ENCODE measurements around the gene RABL6. TPM values are rescaled to one million over a fixed set of nuclear protein-coding genes. Genes with fewer than 3 reads are reported as not detected.

RABL6 gene
- polyA plus RNA-seq, 4 donors: 75.5 to 114 (median 82.3) TPM

DNA sequence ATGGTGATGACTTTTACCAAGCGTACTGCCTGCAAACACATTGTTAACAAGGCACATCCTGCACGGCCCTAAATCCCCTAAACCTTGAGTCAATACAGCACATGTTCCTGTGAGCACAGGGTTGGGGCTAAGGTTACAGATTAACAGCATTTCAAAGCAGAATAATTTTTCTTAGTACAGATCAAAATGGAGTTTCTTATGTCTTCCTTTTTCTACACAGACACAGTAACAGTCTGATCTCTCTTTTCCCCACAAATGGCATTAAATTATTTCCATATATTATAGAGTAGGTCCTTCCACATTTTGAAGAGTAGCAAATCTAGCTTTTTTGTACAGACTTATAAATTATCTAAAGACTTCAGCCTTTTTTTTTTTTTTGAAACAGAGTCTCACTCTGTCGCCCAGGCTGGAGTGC lies 18.2 kb upstream of the RABL6 start:
- Histone ChIP-seq H3K27ac (ENCODE audit: low read depth in 1 of 3, low read length in 2 of 3) (peak overlapping the region in 2 of 3 donors; percentile 52 to 91), H3K27me3 (ENCODE audit: control insufficient read depth in 3 of 3, insufficient read depth in 3 of 3, low read length in 3 of 3) (no peaks in the 10 kb centered on the region), H3K4me3 (ENCODE audit: low read depth in 1 of 3, low read length in 3 of 3) (no peak overlapping the region), H3K36me3 (ENCODE audit: control insufficient read depth in 3 of 3, insufficient read depth in 2 of 3, low read depth in 1 of 3, low read length in 3 of 3) (peaks cover 0 to 28% (median 0%) of the 10 kb centered on the region in 3 donors), H3K9me3 (ENCODE audit: control insufficient read depth in 2 of 2, insufficient read depth in 1 of 2, low read depth in 1 of 2, low read length in 1 of 2) (no peaks in the 10 kb centered on the region), H3K4me1 (ENCODE audit: control insufficient read depth in 3 of 3, insufficient read depth in 2 of 3, low read depth in 1 of 3, low read length in 2 of 3) (peaks cover 0 to 66% (median 1%) of the 10 kb centered on the region in 3 donors)
- WGBS, 3 donors: 34 to 67% (median 38%) methylated on average over 3 of the region's 3 CpGs
- DNase-seq: peak in 1 of 2 donors; percentile 79
- FAIRE-seq: no peak

DNA sequence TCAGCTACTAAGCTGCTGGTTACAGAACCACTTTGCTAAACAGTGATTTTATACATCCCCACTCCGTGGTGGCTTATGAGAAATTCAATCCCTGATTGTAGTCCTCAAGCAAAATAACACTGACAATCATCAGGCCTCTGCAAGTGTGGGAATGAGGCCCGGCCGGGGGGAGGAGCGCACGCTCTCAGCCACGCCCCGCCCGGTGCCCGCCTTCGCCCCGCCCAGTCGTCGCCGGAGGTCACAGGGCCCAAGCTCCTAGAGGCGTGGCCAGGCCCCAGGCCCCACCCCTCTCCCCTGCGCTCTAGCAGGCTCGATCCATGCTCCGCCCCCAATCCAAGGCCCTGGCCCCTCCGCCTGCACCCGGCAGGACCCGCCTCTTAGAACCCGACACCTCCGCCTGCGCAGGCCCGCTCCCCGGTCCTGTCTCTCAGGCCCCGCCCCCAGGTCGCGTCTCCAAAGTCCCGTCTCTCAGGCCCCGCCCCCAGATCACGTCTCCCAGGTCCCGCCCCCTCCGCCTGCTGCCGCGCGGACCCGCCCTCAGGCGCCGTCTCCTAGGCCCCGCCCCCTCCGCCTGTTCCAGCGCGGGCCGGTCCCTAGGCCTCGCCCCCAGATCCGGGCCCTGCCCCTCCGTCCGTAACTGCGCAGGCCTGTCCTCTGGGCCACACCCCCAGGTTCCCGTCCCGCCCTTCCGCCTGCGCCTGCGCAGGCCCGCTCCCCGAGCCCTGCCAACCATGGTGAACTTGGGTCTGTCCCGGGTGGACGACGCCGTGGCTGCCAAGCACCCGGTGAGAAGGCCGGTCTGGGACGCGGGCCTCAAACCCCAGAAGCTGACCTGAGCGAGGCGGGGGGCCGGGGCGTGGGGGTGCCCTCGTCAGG lies 16.9 kb upstream of the RABL6 start, which contains the start of gene TMEM141:
TMEM141 (plus strand) TSS at position 705 of the 876 bp plus-strand sequence; CDS start at position 732, 27 bp downstream.
- Histone ChIP-seq H3K36me3 (ENCODE audit: control insufficient read depth in 3 of 3, insufficient read depth in 2 of 3, low read depth in 1 of 3, low read length in 3 of 3) (peaks cover 0 to 38% (median 0%) of the 10 kb centered on the region in 3 donors), H3K27ac (ENCODE audit: low read depth in 1 of 3, low read length in 2 of 3) (peak within 1 kb of the TSS; percentile 95 to 100 (median 97)), H3K4me3 (ENCODE audit: low read depth in 1 of 3, low read length in 3 of 3) (peak within 1 kb of the TSS; percentile 60 to 92 (median 65)), H3K9me3 (ENCODE audit: control insufficient read depth in 2 of 2, insufficient read depth in 1 of 2, low read depth in 1 of 2, low read length in 1 of 2) (no peaks in the 10 kb centered on the region), H3K4me1 (ENCODE audit: control insufficient read depth in 3 of 3, insufficient read depth in 2 of 3, low read depth in 1 of 3, low read length in 2 of 3) (peaks cover 0 to 73% (median 1%) of the 10 kb centered on the region in 3 donors), H3K27me3 (ENCODE audit: control insufficient read depth in 3 of 3, insufficient read depth in 3 of 3, low read length in 3 of 3) (no peaks in the 10 kb centered on the region)
- 0 to 1% (median 1%) methylated on average over 49 to 70 of the region's 70 CpGs for WGBS, 3 donors
- DNase-seq (peak; percentile 99 to 100), FAIRE-seq (no peak)

DNA sequence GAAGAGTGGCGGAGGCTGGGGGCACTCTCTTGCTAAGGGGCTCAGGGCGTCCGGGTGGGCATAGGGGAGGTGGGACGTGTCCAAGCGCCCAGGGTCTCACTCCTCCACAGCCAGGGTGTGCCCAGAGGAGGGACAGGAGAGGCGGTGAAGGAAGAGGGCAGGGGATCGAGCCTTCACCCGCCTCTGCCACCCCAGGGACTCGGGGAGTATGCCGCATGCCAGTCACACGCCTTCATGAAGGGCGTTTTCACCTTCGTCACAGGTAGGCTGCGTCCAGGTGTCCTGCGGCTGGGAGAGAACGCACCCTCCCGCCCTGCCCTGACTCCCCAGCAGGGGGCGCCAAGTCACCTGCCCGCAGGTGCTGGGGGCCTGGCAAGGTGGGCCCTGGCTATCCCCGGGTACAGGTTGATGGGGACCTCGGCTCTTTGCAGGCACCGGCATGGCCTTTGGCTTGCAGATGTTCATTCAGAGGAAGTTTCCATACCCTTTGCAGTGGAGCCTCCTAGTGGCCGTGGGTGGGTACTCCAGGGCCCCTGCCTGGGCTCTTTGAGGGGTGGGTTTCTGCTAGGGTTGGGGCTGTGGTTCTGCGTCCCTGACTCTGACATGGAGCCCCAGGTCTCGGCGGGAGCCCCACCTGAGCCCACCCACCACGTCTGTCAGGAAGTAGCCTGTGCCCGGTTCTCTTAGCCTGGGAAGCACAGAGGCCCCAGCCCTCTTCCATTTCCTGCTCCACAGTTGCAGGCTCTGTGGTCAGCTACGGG lies 16.1 kb upstream of the RABL6 start:
- peak overlapping the region; percentile 95 to 100 (median 97) for H3K27ac ChIP-seq (ENCODE audit: low read depth in 1 of 3, low read length in 2 of 3)
- H3K4me3 ChIP-seq (ENCODE audit: low read depth in 1 of 3, low read length in 3 of 3): peak overlapping the region; percentile 60 to 92 (median 65)
- WGBS, 3 donors: 2 to 3% (median 2%) methylated on average over 27 to 29 of the region's 29 CpGs
- peaks cover 0 to 74% (median 0%) of the 10 kb centered on the region in 3 donors for H3K4me1 ChIP-seq (ENCODE audit: control insufficient read depth in 3 of 3, insufficient read depth in 2 of 3, low read depth in 1 of 3, low read length in 2 of 3)
- no peak for FAIRE-seq
- no peaks in the 10 kb centered on the region for H3K9me3 ChIP-seq (ENCODE audit: control insufficient read depth in 2 of 2, insufficient read depth in 1 of 2, low read depth in 1 of 2, low read length in 1 of 2)
- peak; percentile 91 to 93 for DNase-seq
- H3K27me3 ChIP-seq (ENCODE audit: control insufficient read depth in 3 of 3, insufficient read depth in 3 of 3, low read length in 3 of 3): no peaks in the 10 kb centered on the region
- peaks cover 0 to 38% (median 0%) of the 10 kb centered on the region in 3 donors for H3K36me3 ChIP-seq (ENCODE audit: control insufficient read depth in 3 of 3, insufficient read depth in 2 of 3, low read depth in 1 of 3, low read length in 3 of 3)

DNA sequence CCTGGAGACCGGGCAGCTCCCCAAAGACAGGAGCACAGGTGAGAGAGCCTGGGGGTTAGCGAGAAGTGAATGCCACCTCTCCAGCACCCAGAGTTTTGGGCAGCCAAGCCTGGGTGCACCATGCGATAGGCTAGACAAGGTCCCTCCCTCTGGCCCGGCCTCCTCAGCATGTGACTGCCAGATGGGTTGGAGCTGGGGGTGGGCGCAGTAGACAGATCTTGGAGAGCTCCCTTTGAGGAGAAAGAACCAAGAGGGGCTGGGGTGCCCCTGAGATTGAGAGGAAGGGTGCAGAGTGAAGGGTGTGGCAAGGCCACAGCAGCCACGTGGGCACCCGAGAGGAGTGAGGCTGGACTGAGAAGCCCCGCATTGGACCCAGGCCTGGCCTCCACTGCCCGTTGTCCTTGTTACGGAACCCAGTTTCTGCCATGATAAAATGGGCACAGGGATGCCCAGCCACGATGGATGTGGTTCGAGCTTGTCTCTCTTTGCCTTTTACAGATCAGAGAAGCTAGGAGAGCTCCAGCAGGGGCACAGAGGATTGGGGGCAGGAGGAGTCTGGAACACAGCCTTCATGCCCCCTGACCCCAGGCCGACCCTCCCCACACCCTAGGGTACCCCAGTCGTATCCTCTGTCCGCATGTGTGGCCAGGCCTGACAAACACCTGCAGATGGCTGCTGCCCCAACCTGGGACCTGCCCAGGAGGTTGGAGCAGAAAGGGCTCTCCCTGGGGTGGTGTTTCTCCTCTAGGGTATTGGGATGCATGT lies 15.2 kb upstream of the RABL6 start:
- Histone ChIP-seq H3K27me3 (ENCODE audit: control insufficient read depth in 3 of 3, insufficient read depth in 3 of 3, low read length in 3 of 3) (no peaks in the 10 kb centered on the region), H3K27ac (ENCODE audit: low read depth in 1 of 3, low read length in 2 of 3) (peak overlapping the region; percentile 34 to 100 (median 95)), H3K4me3 (ENCODE audit: low read depth in 1 of 3, low read length in 3 of 3) (peak overlapping the region in 2 of 3 donors; percentile 65 to 92), H3K36me3 (ENCODE audit: control insufficient read depth in 3 of 3, insufficient read depth in 2 of 3, low read depth in 1 of 3, low read length in 3 of 3) (peaks cover 0 to 38% (median 0%) of the 10 kb centered on the region in 3 donors), H3K9me3 (ENCODE audit: control insufficient read depth in 2 of 2, insufficient read depth in 1 of 2, low read depth in 1 of 2, low read length in 1 of 2) (no peaks in the 10 kb centered on the region), H3K4me1 (ENCODE audit: control insufficient read depth in 3 of 3, insufficient read depth in 2 of 3, low read depth in 1 of 3, low read length in 2 of 3) (peaks cover 0 to 79% (median 0%) of the 10 kb centered on the region in 3 donors)
- no peak for FAIRE-seq
- DNase-seq: peak in 1 of 2 donors; percentile 82
- WGBS, 3 donors: 47 to 66% (median 53%) methylated on average over 15 of the region's 15 CpGs

DNA sequence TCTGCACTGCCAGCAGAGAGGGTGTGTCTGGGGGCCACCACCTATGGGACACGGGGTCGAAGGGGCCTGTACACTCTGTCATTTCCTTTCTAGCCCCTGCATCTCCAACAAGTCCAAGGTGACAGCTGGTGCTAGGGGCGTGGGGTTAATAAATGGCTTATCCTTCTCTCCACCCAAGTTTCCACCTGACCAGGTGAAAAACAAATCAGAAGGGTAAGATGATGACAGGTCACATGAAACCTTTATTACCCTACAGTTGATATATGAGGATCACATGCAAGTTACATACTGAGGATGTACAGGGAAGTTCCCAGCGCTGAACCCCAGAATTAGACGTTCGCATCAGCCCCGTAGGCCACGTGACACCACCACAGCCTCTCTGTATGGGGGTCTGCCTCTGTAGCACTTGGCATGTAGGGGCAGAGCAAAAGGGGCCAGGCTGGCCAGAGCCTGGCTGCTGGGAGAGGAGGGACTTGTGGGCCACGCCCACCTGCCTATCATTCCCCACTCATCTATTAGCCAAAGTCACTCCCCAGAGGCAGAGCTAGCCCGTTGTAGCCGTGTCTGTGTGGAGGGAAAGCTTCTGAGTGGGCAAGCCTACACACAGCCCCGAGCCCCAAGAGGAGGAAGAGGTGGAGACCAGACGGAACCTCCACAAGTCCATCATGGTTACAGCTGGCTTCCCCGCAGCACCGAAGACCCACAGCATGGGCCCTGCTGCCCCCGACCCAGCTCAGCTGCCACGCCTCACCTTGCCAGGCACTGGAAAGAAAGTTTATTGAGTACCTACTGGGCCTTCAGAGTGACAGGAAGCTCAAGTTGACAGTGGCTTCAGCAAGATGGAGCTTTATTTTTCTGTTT lies 14.4 kb upstream of the RABL6 start:
- Histone ChIP-seq H3K4me3 (ENCODE audit: low read depth in 1 of 3, low read length in 3 of 3) (peak overlapping the region in 1 of 3 donors; percentile 92), H3K4me1 (ENCODE audit: control insufficient read depth in 3 of 3, insufficient read depth in 2 of 3, low read depth in 1 of 3, low read length in 2 of 3) (peaks cover 0 to 75% (median 0%) of the 10 kb centered on the region in 3 donors), H3K9me3 (ENCODE audit: control insufficient read depth in 2 of 2, insufficient read depth in 1 of 2, low read depth in 1 of 2, low read length in 1 of 2) (no peaks in the 10 kb centered on the region), H3K27ac (ENCODE audit: low read depth in 1 of 3, low read length in 2 of 3) (peak overlapping the region; percentile 1 to 100 (median 95)), H3K27me3 (ENCODE audit: control insufficient read depth in 3 of 3, insufficient read depth in 3 of 3, low read length in 3 of 3) (no peaks in the 10 kb centered on the region), H3K36me3 (ENCODE audit: control insufficient read depth in 3 of 3, insufficient read depth in 2 of 3, low read depth in 1 of 3, low read length in 3 of 3) (peaks cover 0 to 38% (median 0%) of the 10 kb centered on the region in 3 donors)
- DNase-seq (peak; percentile 68 to 96), FAIRE-seq (no peak)
- WGBS, 3 donors: 40 to 69% (median 43%) methylated on average over 17 of the region's 17 CpGs

DNA sequence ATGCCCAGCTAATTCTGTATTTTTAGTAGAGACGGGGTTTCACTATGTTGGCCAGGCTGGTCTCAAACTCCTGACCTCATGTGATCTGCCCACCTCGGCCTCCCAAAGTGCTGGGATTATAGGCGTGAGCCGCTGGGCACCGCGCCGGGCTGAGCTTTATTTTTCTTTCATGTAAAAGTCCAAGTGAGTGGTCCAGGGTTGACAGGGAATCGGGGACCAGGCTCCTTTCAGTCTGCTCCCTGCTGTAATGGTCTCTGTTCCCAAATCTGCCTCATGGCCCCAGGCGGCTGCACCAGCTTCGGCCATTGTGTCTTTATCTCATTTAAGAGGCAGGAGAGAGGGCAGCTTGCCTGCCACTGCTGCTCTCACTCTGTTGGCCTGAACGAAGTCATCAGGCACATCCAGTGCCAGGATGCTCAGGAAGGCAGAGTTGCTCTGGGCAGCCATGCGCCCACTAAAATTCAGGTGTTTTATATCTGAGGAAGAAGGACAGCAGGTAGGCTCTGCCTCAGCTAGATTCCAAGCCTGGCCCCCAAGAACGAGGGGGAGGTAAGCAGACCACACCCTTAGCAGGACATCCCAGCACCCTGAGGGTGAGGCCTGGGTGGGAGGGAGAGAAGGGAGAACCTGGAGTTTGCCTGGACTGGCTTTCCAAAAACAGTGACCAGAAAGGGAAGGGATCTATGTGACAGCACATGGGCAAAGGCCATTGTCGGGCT lies 13.3 kb upstream of the RABL6 start:
- Histone ChIP-seq H3K4me1 (ENCODE audit: control insufficient read depth in 3 of 3, insufficient read depth in 2 of 3, low read depth in 1 of 3, low read length in 2 of 3) (peaks cover 0 to 84% (median 0%) of the 10 kb centered on the region in 3 donors), H3K27me3 (ENCODE audit: control insufficient read depth in 3 of 3, insufficient read depth in 3 of 3, low read length in 3 of 3) (peaks cover 0 to 1% (median 0%) of the 10 kb centered on the region in 3 donors), H3K9me3 (ENCODE audit: control insufficient read depth in 2 of 2, insufficient read depth in 1 of 2, low read depth in 1 of 2, low read length in 1 of 2) (no peaks in the 10 kb centered on the region), H3K27ac (ENCODE audit: low read depth in 1 of 3, low read length in 2 of 3) (peak overlapping the region in 1 of 3 donors; percentile 100), H3K4me3 (ENCODE audit: low read depth in 1 of 3, low read length in 3 of 3) (no peak overlapping the region), H3K36me3 (ENCODE audit: control insufficient read depth in 3 of 3, insufficient read depth in 2 of 3, low read depth in 1 of 3, low read length in 3 of 3) (peaks cover 0 to 38% (median 0%) of the 10 kb centered on the region in 3 donors)
- no peak for DNase-seq
- WGBS, 3 donors: 85 to 89% (median 88%) methylated on average over 14 of the region's 14 CpGs
- no peak for FAIRE-seq

DNA sequence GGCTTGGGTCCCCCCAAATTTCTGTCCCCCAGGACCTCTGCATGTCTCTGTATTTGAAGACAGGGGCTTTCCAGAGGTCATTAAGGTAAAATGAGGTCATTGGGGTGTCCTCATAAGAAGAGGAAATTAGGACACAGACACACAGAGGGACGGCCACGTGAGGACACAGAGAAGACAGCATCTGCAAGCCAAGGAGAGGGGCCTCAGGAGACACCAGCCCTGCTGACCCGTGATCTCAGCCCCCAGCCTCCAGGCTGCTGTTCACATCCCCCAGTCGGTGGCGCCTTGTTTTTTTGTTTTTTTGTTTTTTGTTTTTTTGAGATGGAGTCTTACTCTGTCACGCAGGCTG lies 12.8 kb upstream of the RABL6 start:
- no peak for FAIRE-seq
- H3K4me3 ChIP-seq (ENCODE audit: low read depth in 1 of 3, low read length in 3 of 3): no peak overlapping the region
- peaks cover 0 to 3% (median 0%) of the 10 kb centered on the region in 3 donors for H3K27me3 ChIP-seq (ENCODE audit: control insufficient read depth in 3 of 3, insufficient read depth in 3 of 3, low read length in 3 of 3)
- peaks cover 0 to 38% (median 0%) of the 10 kb centered on the region in 3 donors for H3K36me3 ChIP-seq (ENCODE audit: control insufficient read depth in 3 of 3, insufficient read depth in 2 of 3, low read depth in 1 of 3, low read length in 3 of 3)
- peaks cover 0 to 82% (median 0%) of the 10 kb centered on the region in 3 donors for H3K4me1 ChIP-seq (ENCODE audit: control insufficient read depth in 3 of 3, insufficient read depth in 2 of 3, low read depth in 1 of 3, low read length in 2 of 3)
- 71 to 85% (median 80%) methylated on average over 5 to 6 of the region's 6 CpGs for WGBS, 3 donors
- no peaks in the 10 kb centered on the region for H3K9me3 ChIP-seq (ENCODE audit: control insufficient read depth in 2 of 2, insufficient read depth in 1 of 2, low read depth in 1 of 2, low read length in 1 of 2)
- DNase-seq: no peak
- peak overlapping the region in 1 of 3 donors; percentile 100 for H3K27ac ChIP-seq (ENCODE audit: low read depth in 1 of 3, low read length in 2 of 3)
